ENCODE data around the gene VDAC2.

DNA sequence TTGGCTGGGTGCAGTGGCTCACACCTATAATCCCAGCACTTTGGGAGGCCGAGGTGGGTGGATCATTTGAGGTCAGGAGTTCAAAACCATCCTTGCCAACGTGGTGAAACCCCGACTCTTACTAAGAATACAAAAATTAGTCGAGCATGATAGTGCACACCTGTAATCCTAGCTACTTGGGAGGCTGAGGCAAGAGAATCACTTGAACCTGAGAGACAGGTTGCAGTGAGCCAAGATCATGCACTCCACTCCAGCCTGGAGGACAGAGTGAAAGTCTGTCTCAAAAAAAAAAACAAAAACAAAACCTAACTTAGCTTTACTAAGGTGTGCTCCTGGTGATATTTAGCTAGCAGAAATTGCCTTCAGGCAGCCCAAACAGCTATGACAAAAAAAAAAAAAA is 24.3 kb upstream of the VDAC2 start:
- TF ChIP-seq TARDBP (IDR thresholded peaks at IDR 0.05) (no peak), SUZ12 (IDR thresholded peaks at IDR 0.05) (no peak), FOXK2 (IDR thresholded peaks at IDR 0.05) (no peak), FOXA1 (IDR thresholded peaks at IDR 0.05) (no peak), ELF4 (IDR thresholded peaks at IDR 0.05) (no peak), SP1 (IDR thresholded peaks at IDR 0.05) (no peak), NFRKB (IDR thresholded peaks at IDR 0.05) (no peak), HDGF (IDR thresholded peaks at IDR 0.05; ENCODE audit: borderline replicate concordance) (no peak)
